Pulmonary artery endothelial cell (primary cell): ENCODE data around the gene SLC52A1. TPM values are rescaled to one million over a fixed set of nuclear protein-coding genes. Genes with fewer than 3 reads are reported as not detected.
"Not testable (repeated sequence)": the region's sequence is repeated elsewhere in the genome, so short reads cannot be mapped to it uniquely, and the experiment has no call there.

ENCODE experiments used
- DNase-seq: peaks from one replicate; pipeline ENCODE4 v3.0.0-alpha.2; 2011; ENCODE audit warnings: low read depth, low spot score
- total RNA-seq: library from RNA; depleted of rRNA; stranded (reverse); fragments of >200 nt; gene quantifications from 2 replicates; pipeline ENCODE4 v1.2.3, GENCODE V29; 2014

SLC52A1 gene
- total RNA-seq, 1 donor from 2014 or later = 0.07 TPM

DNA sequence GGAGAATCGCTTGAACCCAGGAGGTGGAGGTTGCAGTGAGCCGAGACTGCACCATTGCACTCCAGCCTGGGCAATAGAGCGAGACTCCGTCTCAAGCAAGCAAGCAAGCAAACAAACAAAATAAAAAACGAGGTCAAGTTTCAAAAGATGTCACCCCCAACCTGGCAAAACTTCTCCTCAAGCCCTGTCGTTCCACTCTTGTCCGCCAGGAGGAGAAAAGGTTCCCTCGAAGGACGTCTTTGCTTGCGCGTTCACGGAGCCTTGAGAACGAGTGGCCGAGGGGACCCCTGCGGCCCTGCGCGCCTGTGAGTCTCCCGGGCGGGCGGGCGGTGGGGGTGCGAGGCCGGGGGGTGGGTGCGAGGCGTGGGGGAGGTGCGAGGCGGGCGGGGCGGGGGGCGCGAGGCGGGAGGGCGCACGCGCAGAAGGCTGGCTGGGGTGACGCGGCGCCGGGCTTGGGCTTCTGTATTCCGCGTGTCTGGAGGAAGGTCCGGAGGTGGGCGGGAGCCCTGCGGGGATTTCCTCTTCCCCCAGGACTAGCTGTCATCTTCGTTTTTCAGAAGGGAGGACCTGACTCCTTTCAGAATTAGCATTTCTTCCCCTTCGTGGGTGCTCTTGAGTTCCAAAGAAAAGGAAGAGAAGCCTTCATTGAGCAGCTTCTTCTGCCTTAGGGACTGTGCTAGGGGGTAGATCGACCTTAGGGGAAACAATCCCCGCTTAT lies 3.7 kb downstream of the SLC52A1 start:
- peak; percentile 17 for DNase-seq

DNA sequence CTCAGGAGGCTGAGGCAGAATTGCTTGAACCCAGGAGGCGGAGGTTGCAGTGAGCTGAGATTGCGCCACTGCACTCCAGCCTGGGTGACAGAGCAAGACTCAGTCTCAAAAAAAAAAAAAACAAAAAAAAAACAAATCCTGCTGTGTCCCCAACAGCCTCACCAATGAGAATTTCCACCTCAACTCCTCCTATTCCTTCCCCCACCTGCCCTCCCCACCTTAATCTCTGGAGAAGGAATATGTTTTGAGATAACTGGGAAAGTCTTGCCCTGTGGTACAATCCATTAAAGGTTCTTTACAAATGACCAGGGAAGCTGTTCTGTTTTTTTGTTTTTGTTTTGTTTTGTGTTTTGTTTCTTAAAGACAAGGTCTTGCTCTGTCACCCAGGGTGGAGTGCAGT lies 5.1 kb downstream of the SLC52A1 start:
- DNase-seq = not testable (repeated sequence)

DNA sequence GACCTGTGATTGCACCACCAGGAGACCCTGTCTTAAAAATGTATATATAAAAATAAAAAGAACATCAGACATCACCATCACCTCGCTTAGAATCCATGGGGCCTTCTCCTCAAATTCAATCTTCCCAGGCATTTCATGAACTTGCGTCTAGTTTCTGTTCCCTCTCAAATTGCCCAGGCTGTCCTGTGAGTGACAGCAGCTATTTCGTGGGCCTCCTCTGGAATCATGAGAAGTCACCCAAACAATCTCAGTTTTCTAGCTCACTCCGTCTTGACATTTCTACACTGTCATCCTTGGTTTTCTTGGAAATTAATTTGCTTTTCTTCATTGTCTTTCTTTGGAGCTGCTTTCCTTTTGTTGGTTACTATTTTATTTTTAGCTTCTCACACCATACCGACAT lies 7.3 kb downstream of the SLC52A1 start:
- no peak for DNase-seq

DNA sequence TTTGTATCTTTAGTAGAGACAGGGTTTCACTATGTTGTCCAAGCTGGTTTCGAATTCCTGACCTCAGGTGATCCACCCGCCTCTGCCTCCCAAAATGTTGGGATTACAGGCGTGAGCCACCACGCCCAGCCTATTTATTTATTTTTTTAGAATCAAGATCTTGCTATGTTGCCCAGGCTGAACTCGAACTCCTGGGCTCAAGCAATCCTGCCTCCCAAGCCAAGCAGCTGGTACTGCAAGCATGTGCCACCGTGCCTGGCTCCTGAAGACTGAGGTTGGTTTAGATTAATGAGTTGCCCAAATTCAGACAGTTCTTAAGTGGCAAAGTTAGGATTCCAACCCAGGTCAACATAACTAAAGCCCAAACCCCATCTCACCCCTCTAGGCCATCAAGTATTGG lies 7.9 kb downstream of the SLC52A1 start:
- DNase-seq = no peak

DNA sequence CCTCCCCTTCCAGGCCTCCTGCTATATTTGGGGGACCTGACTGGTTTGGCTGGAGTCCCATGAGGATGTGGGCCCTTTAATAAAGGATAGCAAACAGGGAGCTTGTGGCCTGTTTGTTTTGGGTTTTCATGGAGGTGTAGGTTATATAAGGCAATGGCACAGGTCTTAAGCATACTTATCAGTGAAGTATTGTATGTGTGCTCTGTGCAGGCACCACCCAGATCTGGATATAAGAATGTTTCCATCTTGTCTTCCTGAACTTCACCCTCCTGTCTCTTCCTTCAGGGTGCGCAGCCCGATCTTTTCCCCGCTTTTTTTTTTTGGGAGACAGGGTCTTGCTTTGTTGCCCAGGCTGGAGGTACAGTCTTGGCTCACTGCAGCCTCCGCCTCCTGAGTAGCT lies 10.6 kb downstream of the SLC52A1 start:
- no peak for DNase-seq

DNA sequence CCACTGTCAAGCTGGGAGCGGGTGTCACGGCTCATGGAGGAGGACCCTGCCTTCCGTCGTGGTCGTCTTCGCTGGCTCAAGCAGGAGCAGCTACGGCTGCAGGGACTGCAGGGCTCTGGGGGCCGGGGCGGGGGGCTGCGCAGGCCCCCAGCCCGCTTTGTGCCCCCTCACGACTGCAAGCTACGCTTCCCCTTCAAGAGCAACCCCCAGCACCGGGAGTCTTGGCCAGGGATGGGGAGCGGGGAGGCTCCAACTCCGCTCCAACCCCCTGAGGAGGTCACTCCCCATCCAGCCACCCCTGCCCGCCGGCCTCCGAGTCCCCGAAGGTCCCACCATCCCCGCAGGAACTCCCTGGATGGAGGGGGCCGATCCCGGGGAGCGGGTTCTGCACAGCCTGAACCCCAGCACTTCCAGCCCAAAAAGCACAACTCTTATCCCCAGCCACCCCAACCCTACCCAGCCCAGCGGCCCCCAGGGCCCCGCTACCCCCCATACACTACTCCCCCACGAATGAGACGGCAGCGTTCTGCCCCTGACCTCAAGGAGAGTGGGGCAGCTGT lies 11.6 kb downstream of the SLC52A1 start:
- DNase-seq = no peak

DNA sequence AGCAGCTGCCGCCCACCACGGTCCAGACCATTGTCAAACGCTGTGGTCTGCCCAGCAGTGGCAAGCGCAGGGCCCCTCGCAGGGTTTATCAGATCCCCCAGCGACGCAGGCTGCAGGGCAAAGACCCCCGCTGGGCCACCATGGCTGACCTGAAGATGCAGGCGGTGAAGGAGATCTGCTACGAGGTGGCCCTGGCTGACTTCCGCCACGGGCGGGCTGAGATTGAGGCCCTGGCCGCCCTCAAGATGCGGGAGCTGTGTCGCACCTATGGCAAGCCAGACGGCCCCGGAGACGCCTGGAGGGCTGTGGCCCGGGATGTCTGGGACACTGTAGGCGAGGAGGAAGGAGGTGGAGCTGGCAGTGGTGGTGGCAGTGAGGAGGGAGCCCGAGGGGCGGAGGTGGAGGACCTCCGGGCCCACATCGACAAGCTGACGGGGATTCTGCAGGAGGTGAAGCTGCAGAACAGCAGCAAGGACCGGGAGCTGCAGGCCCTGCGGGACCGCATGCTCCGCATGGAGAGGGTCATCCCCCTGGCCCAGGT lies 13.0 kb downstream of the SLC52A1 start:
- no peak for DNase-seq

DNA sequence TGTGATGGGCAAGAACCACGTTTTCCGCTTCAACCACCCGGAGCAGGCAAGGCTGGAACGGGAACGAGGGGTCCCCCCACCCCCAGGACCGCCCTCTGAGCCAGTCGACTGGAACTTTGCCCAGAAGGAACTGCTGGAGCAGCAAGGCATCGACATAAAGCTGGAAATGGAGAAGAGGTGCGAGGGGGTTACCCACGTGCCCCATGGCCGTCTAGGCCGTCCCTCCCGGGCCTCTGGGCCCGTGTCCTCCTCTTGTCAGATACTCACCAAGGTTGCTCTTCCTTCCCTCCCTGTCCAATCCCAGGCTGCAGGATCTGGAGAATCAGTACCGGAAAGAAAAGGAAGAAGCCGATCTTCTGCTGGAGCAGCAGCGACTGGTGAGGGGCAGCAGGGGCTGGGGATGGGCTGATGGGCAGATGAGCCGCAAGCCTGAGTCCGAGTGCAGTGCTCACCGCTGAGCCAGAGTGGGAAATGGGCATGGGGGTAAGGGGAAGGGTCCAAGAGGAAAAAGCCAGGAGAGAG lies 14.7 kb downstream of the SLC52A1 start:
- DNase-seq = no peak

DNA sequence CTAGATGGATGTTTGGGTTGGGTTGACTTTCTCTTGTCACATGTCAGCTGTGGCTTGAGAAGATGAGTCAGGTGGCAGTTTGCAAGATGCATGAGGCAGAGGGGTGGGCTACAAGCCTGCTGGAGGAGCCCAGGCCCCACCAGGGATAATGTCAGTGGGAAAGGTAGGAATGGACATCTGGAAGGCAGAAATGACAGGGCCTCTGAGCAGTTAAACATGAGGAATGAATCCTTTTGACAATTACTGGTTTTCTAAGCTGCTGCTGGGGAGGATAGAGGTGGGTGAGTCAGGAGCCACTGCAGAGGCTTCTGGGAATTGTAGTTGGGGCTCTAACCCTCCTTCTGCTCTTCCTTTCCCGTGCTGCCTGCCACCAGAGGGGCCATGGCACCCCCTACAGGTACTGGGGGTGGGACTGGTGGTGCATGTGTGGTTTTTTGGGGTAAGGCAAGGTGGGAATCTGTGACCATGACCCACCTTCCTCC lies 15.7 kb downstream of the SLC52A1 start:
- DNase-seq = no peak

DNA sequence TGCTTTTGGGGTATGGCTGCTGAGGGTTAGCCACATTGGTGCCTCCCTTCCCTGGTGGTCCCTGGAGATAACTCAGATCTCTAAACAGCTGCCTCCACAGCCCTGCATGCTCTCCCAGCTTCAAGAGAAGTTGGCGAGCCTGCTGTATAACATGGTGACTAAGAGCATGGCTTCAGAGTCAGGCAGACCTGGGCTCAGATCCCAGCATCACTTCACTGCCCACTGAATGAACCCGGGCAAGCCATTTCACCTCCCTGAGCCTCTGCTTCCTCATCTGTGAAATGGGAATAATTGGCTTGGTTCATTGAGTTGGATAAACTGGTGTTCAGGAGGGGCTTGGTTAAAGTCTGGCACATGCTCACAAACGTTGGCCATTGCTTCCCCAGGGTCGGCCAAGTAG lies 20.9 kb downstream of the SLC52A1 start:
- DNase-seq = no peak

DNA sequence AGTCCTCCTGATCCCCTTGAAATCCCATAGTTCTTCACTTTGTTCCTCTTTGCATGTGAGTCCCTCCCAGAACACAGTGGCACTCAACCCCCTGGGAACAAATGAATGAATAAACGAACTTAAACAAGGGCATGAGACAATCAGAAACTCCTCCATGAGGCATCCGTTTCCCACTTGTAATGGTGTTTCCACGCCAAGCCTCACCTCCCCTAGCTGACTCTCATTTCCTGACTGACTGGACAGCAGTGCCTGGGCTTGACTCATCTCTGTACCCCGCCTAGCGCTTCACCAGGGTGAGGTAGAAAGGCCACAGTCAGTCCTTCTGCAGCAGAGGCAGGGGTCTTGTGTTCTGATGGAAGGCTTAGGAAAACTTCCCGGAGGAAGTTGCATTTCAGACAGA lies 23.3 kb downstream of the SLC52A1 start:
- DNase-seq = peak; percentile 19

DNA sequence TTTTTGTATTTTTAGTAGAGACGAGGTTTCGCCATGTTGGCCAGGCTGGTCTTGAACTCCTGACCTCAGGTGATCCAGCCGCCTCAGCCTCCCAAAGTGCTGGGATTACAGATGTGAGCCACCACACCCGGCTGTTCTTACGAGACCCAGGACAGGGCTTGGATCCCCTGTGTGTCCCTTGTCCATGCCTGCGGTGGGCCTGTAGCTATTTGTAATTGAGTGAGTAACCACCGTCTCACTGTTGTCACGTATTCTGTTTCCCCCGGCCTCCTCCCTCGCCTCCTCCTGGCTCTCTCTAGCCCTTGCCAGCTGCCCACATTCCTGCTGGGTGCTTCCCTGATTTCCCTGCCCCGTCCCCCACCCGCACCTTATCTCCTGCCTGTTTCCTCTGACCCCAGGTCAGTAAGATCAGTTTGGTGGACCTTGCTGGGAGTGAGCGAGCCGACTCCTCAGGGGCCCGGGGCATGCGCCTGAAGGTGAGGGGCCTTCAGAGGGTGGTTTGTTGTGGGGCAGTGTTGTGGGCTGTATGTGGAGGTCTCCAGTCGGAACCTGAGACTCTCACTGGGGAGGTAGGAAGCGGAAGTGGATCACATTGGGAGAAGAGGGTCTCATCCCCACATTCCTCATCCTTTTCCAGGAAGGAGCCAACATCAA lies 31.9 kb downstream of the SLC52A1 start:
- no peak for DNase-seq

DNA sequence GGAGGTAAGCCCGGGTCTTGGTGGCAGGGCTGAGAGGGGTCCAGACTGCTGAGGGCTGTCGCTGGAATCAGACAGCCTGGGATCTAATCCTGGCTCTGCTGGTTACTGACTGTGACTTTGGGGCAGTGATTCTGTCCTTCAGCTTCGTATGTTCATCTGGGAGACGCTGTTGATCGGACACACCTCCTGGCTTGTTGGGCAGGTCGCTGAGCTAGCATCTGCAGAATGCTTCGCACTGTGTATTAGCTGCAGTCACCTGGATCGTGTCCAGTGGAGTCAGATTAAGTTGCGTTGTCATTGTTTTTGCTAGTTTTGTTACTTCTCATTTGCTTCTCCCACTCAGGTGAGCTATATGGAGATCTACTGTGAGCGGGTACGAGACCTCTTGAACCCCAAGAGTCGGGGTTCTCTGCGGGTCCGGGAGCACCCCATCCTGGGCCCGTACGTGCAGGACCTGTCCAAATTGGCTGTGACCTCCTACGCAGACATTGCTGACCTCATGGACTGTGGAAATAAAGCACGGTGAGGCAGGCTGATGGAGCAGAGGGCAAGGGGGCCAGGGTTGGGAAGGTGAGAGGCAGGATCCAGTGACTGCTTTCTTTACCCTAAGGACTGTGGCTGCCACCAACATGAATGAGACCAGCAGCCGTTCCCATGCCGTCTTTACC lies 33.0 kb downstream of the SLC52A1 start:
- DNase-seq = no peak

DNA sequence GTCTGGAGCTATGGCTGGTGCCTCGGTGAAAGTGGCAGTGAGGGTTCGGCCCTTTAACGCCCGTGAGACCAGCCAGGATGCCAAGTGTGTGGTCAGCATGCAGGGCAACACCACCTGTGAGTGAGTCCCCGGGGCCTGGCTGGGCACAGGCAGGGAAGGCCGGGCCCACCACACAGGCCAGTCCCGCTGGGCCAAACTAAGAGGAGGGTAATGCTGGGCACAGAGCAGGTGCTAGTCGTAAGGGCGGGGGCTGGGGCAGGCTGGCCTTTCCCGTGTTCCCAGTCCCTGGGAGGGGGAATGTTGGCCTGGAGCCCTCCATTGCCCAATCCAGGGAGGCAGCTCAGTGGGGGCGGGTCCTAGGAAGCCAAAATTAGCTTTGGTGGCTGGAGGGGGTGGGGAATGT lies 35.0 kb downstream of the SLC52A1 start:
- no peak for DNase-seq

DNA sequence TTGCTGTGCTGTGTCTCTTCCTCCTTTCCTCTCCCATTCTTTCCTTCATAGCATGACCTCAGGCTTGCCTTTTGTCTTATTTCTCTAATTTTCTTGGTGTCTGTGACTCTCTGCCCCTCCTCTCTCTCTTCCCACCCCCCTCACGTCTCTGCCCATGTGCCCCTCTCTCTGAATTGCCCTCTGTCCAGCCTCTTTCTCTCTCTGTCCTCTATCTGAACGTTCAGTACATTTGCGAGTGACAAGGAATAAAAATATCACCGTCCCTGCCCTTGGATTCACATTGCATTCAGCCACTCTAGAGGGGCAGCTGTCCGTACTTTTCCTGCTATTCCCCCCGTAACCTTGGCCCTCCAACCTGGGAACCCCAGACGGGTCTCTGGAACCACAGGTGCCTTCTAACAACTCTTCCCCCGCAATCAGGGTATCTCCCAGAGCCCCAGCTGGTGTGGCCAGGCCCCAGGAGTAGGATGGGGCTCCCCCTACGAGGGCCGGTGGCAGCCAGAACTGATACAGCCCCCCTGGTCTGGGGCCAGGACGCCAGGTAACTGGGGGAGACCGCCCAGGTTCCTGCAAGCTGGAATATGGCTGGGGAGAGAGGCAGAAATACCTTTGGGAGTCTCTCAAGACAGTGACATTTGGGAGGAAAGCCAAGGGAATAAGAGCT lies 35.7 kb downstream of the SLC52A1 start:
- no peak for DNase-seq

DNA sequence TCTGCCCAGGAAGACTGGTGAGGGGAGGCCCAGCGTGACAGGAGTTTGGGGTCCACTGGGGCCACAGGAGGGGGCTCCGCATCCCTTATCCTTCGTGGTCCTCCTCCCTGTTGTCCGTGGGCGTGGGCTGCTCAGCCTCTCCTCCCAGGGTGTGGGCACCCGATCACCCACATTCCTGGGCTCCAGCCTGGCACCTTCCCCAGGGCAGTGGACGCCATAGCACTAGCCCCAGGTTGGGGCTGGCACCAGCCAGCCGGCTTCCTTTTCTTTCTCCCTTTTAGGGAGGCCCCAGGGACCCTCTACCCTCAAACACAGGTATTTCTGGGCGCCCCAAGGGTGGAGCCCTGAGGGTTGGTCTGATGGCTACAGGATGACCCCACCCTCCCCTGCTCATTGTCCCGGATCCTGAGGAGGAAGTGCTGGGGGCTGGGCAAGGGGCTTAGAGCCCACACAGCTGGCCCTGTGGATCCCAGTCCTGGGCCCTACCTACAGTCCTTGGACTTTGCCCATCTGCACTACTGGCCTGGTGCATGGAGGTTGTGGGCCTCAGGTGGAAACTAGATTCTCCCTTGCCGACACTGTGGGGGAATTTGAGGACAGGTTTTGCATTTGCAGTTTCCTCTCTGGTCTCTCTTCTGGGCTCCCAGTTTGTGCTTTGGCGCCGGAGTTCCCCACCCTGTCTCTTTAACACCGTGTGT lies 36.3 kb downstream of the SLC52A1 start:
- DNase-seq = no peak

DNA sequence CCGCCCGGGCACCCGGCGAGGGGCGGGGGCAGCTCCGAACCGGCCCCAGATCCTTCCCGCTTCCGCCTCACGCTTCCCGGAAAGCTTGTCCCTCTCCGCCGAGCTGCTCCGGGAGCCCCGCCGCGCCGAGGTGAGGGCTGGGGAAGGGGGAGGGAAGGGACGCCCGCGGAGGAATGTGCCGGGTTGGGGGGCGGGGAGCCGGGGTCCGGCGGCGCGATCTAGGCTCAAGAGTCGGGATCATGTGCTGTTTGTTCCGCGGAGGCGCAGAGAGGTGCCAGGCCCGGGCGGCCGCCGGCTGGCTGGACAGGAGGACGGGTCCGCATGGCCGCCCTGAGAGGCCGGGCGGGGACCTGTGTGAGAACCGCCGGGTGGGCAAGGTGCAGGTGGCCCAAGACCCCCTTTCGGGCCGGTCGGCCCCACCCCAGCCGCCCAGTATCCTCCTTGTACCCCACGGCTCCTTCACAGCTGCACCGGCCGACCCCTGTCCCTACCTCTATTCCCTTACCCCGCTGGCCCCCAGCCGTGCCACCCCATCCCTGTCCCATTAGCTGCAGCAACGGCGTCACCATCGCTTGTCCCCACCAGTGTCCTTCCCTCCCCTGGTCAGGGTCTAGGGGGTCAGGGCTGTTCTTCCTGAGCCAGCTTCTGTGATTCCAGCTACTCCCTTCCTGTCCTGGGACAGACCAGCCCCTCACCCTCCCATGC lies 37.0 kb downstream of the SLC52A1 start:
- DNase-seq = no peak

DNA sequence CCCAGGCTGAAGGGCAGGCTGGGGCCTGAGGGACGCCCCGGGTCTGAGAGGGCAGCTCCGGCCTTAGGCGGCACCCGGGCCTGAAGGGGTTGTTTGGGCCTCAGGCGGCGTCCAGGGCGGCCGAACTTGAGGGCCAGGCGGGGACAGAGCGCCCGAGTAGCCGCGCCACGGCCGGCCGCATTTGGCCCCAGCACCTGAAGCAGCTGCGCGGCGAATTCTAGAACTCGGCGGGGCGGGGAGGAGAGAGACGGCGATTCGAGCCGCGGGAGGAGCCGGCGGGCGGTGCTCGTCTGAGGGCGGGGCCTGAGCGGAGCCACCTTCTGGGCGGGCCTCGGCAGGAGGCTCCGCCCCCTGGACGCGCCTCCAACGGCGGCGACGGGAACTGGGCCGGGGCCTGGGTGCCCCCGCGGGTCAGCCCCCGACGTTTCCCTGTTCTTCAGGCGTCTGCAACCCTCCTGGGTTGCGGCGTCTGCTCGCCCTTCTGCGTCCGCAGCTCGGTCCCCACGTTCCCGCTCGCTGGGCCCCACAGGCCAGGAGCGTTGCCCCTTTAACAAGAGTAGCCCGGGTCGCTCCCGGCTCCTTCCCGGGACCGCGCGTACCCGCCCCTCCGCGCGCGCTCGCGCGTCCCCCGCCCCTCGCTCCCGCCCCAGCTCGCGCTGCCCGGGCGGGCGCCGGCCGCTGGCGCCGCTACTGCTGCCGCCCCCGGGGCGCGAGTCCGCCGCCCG lies 37.8 kb downstream of the SLC52A1 start, which contains the start of the genes INCA1 and KIF1C:
Gene INCA1 (minus strand): TSS at position 221 of the 725 bp plus-strand sequence. CDS start 3,085 bp downstream, outside the sequence.
Gene KIF1C (plus strand): TSS at position 649 of the 725 bp plus-strand sequence. CDS start 2,297 bp downstream, outside the sequence.
- peak; percentile 49 for DNase-seq

DNA sequence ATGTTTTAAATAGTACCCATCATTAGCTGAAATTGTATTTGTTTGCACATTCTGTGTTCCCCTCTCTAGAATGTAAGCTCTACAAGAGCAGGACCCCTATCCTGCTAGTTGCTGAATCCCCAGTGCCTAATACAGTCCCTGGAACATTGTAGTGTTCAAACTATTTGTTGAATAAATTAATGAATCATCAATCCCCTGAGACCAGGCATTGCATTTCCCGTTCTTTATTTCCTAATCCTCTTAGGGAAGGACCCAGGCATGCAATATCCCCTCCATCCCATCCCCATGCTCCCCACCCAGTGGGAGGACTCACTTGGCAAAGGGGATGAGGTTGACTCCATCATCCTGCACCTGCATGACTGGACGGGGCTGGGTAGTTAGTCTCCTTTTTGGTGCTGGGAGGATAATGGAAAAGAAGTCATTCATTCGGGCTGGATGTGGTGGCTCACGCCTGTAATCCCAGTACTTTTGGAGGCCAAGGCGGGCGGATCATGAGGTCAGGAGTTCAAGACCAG lies 41.1 kb downstream of the SLC52A1 start:
- DNase-seq = no peak
